HG03135 (cell line): Measurements from ENCODE around the gene HLA-DMA.

Experiments
- ATAC-seq: cut with Tn5 transposase; IDR thresholded peaks from one replicate; pipeline ENCODE4 v1.9.1; 2021; ENCODE audit warnings: mild to moderate bottlenecking, moderate library complexity; ENCODE audit not compliant: unreplicated experiment

Gene HLA-DMA

DNA sequence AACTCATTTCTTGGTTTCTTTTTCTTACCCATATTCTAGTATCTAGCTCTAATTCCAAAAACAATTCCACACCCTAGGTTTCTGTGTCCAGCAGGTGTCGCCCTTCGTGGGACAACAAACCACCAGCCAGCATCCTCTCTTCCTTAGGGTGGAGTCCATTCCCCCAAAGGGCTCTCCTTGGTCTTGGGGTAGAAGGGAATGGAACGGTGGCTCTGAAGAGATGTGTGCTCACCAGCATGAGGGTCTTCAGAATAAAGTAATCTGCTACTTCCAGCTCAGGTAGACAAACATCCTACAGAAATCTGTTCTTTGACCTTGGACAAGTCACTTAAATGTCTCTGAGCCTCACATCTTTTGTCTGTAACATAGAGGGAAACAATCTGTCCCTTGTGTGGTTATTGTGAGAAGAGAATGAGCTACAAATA, 19.2 kb downstream of the HLA-DMA start:
- no peak for ATAC-seq

GRCh38 chr6:32932132-32932868, 20.6 kb downstream of the HLA-DMA start:
- no peak for ATAC-seq

DNA sequence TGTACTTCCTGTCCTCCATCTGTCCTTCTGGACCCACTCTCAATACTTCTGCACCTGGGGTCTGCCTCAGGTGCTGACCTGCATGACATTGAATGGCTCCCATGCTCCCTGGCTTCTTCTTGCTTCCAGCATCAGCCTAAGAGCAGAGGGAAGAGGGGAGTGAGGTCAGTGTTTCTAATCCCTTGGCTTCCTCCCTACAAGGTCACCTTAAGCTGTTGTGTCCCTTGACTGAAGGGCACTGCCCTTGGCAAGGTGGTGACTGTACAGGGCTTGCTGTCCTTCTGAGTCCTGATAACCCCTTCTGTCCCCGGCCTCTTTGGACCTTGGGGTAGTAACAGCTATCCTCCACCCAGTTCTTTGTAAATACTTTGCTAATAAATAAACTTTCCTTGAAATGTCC, 21.7 kb downstream of the HLA-DMA start:
- ATAC-seq: no peak

DNA sequence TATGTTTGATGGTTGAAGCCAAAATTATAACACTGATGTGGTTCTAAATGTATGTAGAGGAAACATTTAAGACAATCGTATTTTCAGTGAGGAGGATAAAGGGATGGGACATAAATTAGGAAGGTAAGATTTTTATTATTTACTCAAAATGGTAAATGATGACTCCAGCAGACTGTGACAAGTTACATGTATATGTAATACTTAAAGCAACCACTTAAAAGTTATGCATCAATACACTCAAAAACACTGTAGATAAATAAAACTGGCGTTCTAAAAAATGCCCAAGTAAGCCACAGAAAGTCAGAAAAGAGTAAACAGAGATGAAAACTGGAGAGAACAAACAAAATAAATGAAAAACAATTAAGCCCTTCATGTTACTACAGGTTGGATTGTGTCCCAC, 30.8 kb downstream of the HLA-DMA start:
- no peak for ATAC-seq

DNA sequence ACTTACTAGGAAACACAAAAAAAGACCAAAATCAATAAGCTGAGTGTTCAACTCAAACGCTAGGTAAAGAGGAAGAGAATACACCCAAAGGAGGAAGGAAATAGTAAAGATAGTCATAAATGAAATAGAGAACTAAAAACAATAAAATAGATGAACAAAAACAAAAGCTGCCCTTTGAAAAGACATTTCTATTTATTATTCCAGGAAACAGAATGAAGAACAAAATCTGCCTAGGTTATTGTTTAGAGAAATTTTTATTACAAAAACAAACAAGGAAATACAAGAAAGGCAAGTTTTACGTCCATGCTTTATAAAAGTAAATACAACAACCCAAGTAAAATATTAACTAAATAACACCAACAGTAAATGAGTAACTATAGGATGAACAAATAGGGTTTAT, 32.2 kb downstream of the HLA-DMA start:
- ATAC-seq: no peak

DNA sequence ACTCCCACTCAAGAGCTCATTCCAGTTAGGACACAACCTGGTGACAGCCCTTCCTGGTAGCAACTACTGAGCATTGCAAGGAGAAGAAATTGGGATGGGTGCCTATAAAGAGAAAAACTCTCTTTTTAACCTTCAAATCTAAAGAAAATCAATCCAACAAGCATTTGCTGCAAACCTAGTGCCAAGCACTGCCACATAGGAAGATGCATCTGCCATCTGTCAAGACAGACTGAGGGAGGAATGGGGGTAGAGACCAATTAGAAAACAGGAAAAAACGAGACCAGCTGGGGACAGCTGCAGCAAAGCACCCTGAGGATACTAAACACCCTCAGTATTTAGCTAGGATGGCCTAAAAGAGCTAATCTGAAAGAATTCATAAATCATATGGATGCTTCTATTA, 39.9 kb downstream of the HLA-DMA start:
- ATAC-seq: no peak

DNA sequence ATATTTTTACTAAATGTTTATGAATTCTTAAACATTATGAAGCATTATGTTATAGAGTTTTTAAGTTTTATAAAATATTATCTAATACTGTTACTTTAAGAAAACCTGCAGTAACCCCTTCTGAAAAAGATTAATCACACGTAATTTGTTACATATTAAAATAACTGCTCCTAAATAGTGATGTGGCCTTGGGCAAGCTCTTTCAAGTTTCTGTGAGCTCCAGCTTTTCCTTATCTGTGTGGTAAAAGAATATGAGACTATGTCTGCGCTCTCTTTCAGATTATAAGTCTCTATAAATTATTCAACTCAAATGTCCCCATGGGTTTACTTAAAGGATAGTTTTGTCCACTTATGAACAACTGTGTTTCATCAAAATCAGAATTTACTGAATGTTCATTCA, 44.0 kb downstream of the HLA-DMA start:
- no peak for ATAC-seq

- ATAC-seq: no peak
Observed at GRCh38 chr6:32906539-32906938, 46.4 kb downstream of the HLA-DMA start.

GRCh38 chr6:32905078-32905477, 47.8 kb downstream of the HLA-DMA start:
- no peak for ATAC-seq

DNA sequence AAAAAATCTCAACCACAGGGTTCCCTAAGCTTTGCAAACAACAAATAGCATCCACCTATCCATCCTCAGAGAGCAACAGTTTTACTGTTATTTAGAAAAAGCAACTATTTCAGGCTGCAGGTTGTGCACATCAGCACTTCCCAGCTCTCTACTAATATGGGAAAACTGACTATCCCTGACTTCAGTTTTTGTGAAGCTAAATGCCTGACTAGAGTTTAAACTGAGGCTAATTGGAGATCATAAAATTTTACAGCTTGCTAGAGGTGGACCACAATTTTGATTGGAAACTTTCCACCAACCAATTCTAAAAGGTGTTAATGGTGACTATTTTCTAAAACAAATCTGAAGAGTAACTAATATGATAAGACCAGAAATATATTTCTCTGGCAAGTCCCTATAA, 48.9 kb downstream of the HLA-DMA start:
- ATAC-seq: no peak
